H1 (cell line): ENCODE data around the gene SLFN14. TPM values are rescaled to one million over a fixed set of nuclear protein-coding genes. Genes with fewer than 3 reads are reported as not detected.
"Not testable (repeated sequence)": the region's sequence is repeated elsewhere in the genome, so short reads cannot be mapped to it uniquely, and the experiment has no call there.

Experiments used
- CTCF ChIA-PET: fragments of 300-600 bp; sonication (Branson Sonifier 250); formaldehyde crosslinking; loops from one replicate; lab custom pipeline; 2021; ENCODE audit not compliant: partially characterized antibody; lab: Charles Lee
- POLR2A ChIA-PET: fragments of 300-600 bp; sonication (Branson Sonifier 250); formaldehyde crosslinking; loops from one replicate; lab custom pipeline; 2021; ENCODE audit warnings: inconsistent platforms; ENCODE audit not compliant: partially characterized antibody; lab: Charles Lee
- DNase-seq, 2 experiments: peaks; one replicate each; pipeline versions ENCODE4 v3.0.0 to v3.0.0-alpha.2; 2010 to 2022; ENCODE audit warnings: low spot score in 2 of 2, low read depth in 1 of 2, mixed read lengths in 1 of 2
- FAIRE-seq: peaks from 2 replicates; lab custom pipeline; 2011; peaks lifted over from hg19 to GRCh38; lab: Jason Lieb, UNC
- H2AFZ ChIP-seq: 2 replicates; pipeline ENCODE4 v1.8.1; 2012; ENCODE audit warnings: low read length, inconsistent platforms
- H2AK5ac ChIP-seq: 2 replicates; pipeline ENCODE4 v1.6.1; 2013; ENCODE audit warnings: low read depth, low read length
- H2BK120ac ChIP-seq: replicated peaks from 2 replicates; pipeline ENCODE3; 2013; ENCODE audit warnings: low read depth, low read length, inconsistent platforms
- H2BK12ac ChIP-seq: 2 replicates; pipeline ENCODE4 v1.6.1; 2013; ENCODE audit warnings: low read depth, low read length
- H2BK15ac ChIP-seq: 2 replicates; pipeline ENCODE4 v1.6.1; 2013; ENCODE audit warnings: low read length
- H2BK20ac ChIP-seq: 2 replicates; pipeline ENCODE4 v1.6.1; 2013; ENCODE audit warnings: low read length
- H2BK5ac ChIP-seq: 2 replicates; pipeline ENCODE4 v1.6.1; 2013; ENCODE audit warnings: low read depth, low read length
- H3K14ac ChIP-seq: 2 replicates; pipeline ENCODE4 v1.6.1; 2013; ENCODE audit warnings: inconsistent platforms; ENCODE audit not compliant: insufficient read length
- H3K18ac ChIP-seq: 2 replicates; pipeline ENCODE4 v1.6.1; 2013; ENCODE audit warnings: low read length; ENCODE audit errors: extremely low read depth
- H3K23ac ChIP-seq: 2 replicates; pipeline ENCODE4 v1.6.1; 2013; ENCODE audit warnings: inconsistent platforms; ENCODE audit not compliant: insufficient read length
- H3K23me2 ChIP-seq: 2 replicates; pipeline ENCODE4 v1.6.1; 2013; ENCODE audit warnings: low read depth, low read length
- H3K27ac ChIP-seq: 2 replicates; pipeline ENCODE4 v1.6.1; 2011; ENCODE audit warnings: low read depth, low read length, inconsistent platforms
- H3K27me3 ChIP-seq, 4 experiments: replicated peaks in 1 of 4; 1 replicate in 1 of 4; 2 replicates in 3 of 4; pipeline versions ENCODE4 v1.6.1 to v1.8.1; 2011 to 2013; ENCODE audit warnings: low read length in 3 of 4, mild to moderate bottlenecking in 3 of 4, inconsistent platforms in 2 of 4, mixed read lengths in 2 of 4, moderate library complexity in 1 of 4; ENCODE audit not compliant: control insufficient read depth in 3 of 4, insufficient read depth in 3 of 4; ENCODE audit errors: extremely low read depth in 1 of 4
- H3K36me3 ChIP-seq, 4 experiments: 2 replicates each; pipeline versions ENCODE4 v1.6.1 to v1.8.1; 2011 to 2013; ENCODE audit warnings: mild to moderate bottlenecking in 4 of 4, low read length in 3 of 4, moderate library complexity in 2 of 4, control low read depth in 1 of 4, inconsistent platforms in 1 of 4; ENCODE audit not compliant: insufficient read depth in 4 of 4, control insufficient read depth in 2 of 4
- H3K4ac ChIP-seq: replicated peaks from 2 replicates; pipeline ENCODE3; 2013; ENCODE audit warnings: low read length, low read depth, mixed read lengths, inconsistent platforms; ENCODE audit not compliant: insufficient read length
- H3K4me1 ChIP-seq, 4 experiments: replicated peaks in 1 of 4; 1 replicate in 1 of 4; 2 replicates in 3 of 4; pipeline versions ENCODE4 v1.6.1 to v1.8.1; 2011 to 2013; ENCODE audit warnings: low read length in 3 of 4, inconsistent platforms in 2 of 4, mixed read lengths in 1 of 4; ENCODE audit not compliant: insufficient read depth in 4 of 4, control insufficient read depth in 3 of 4
- H3K4me2 ChIP-seq, 2 experiments: 2 replicates each; pipeline versions ENCODE4 v1.6.1 to v1.8.1; 2011 to 2013; ENCODE audit warnings: low read depth in 2 of 2, low read length in 2 of 2, control low read depth in 1 of 2, inconsistent platforms in 1 of 2, mild to moderate bottlenecking in 1 of 2; ENCODE audit not compliant: insufficient read depth in 1 of 2
- H3K4me3 ChIP-seq, 4 experiments: fragments of 200-600, 300-600 bp in 1 of 4; sonication (generic), shearing (Covaris generic), sonication (Bioruptor Twin) in 1 of 4; 2 replicates each; pipeline versions ENCODE4 v1.5.1 to v1.8.1; 2011 to 2016; ENCODE audit warnings: low read length in 4 of 4, low read depth in 3 of 4, control low read depth in 2 of 4, inconsistent platforms in 2 of 4, mild to moderate bottlenecking in 2 of 4, mixed read lengths in 1 of 4, moderate library complexity in 1 of 4; ENCODE audit not compliant: insufficient read depth in 2 of 4; ENCODE audit errors: extremely low read depth in 1 of 4
- H3K56ac ChIP-seq: replicated peaks from 2 replicates; pipeline ENCODE3; 2013; ENCODE audit warnings: low read depth, mild to moderate bottlenecking, mixed read lengths, low read length, inconsistent platforms; ENCODE audit not compliant: insufficient read length
- H3K79me1 ChIP-seq: 2 replicates; pipeline ENCODE4 v1.6.1; 2013; ENCODE audit warnings: low read depth, low read length, control low read depth
- H3K79me2 ChIP-seq, 2 experiments: 2 replicates each; pipeline versions ENCODE4 v1.6.1 to v1.8.1; 2012 to 2013; ENCODE audit warnings: low read length in 2 of 2, mild to moderate bottlenecking in 2 of 2, inconsistent platforms in 1 of 2; ENCODE audit not compliant: insufficient read depth in 2 of 2, control insufficient read depth in 1 of 2
- H3K9ac ChIP-seq, 4 experiments: replicated peaks in 1 of 4; 1 replicate in 1 of 4; 2 replicates in 3 of 4; pipeline versions ENCODE4 v1.6.1 to v1.8.1; 2011 to 2013; ENCODE audit warnings: low read depth in 3 of 4, low read length in 3 of 4, control low read depth in 2 of 4, mild to moderate bottlenecking in 2 of 4, moderate library complexity in 2 of 4, inconsistent platforms in 1 of 4; ENCODE audit errors: extremely low read depth in 1 of 4
- H3K9me3 ChIP-seq, 2 experiments: 2 replicates each; pipeline versions ENCODE4 v1.6.1 to v1.8.1; 2012 to 2013; ENCODE audit warnings: mild to moderate bottlenecking in 2 of 2, moderate library complexity in 2 of 2, control low read depth in 1 of 2, inconsistent platforms in 1 of 2, low read depth in 1 of 2, low read length in 1 of 2, mixed read lengths in 1 of 2; ENCODE audit not compliant: insufficient read depth in 2 of 2
- H4K20me1 ChIP-seq, 2 experiments: replicated peaks in 1 of 2; 2 replicates each; pipeline versions ENCODE3 to v1.8.1; 2011 to 2013; ENCODE audit warnings: inconsistent platforms in 2 of 2, low read length in 2 of 2, mild to moderate bottlenecking in 1 of 2; ENCODE audit not compliant: insufficient read depth in 2 of 2, control insufficient read depth in 1 of 2
- H4K5ac ChIP-seq: 2 replicates; pipeline ENCODE4 v1.6.1; 2013; ENCODE audit warnings: low read length, low read depth, mixed read lengths, inconsistent platforms; ENCODE audit not compliant: insufficient read length
- H4K8ac ChIP-seq: 2 replicates; pipeline ENCODE4 v1.8.0; 2013; ENCODE audit warnings: mild to moderate bottlenecking, moderate library complexity, low read length, inconsistent platforms; ENCODE audit not compliant: insufficient read depth; ENCODE audit errors: extremely low read depth
- H4K91ac ChIP-seq: replicated peaks from 2 replicates; pipeline ENCODE3; 2013; ENCODE audit warnings: low read length, mixed read lengths, inconsistent platforms; ENCODE audit not compliant: insufficient read length
- WGBS, 2 experiments: shearing (Covaris generic) in 1 of 2; methylation state at CpG; one replicate each; pipeline versions ENCODE4 v1.1.6 to v1.1.7; 2013 to 2015; ENCODE audit warnings: low lambda C conversion rate in 2 of 2, mixed read lengths in 2 of 2, inconsistent platforms in 1 of 2, low coverage in 1 of 2, missing lambda C conversion rate in 1 of 2; ENCODE audit not compliant: insufficient replicate concordance in 2 of 2, insufficient coverage in 1 of 2, insufficient read length in 1 of 2; ENCODE audit errors: extremely low coverage in 1 of 2, missing lambda C conversion rate in 1 of 2; 5-methylcytosine and 5-hydroxymethylcytosine counted together
- polyA plus RNA-seq, 7 experiments: library from polyadenylated mRNA; depleted of rRNA in 3 of 7; stranded (reverse) in 5 of 7; unstranded in 2 of 7; fragments of >200 nt in 5 of 7; fragments of 200-250 nt in 2 of 7; gene quantifications; 1 replicate in 5 of 7; 2 replicates in 1 of 7; 4 replicates in 1 of 7; pipeline versions ENCODE4 v1.2.1 to v1.2.3, GENCODE V29; 2011 to 2013; ENCODE audit warnings: missing spikeins in 2 of 7, mixed read lengths in 2 of 7
- total RNA-seq: library from RNA; stranded (reverse); fragmentation: NEBNext Ultra II Directional; extraction: Animal tissue kit (Norgen Biotek cat#: 25700); gene quantifications from 2 replicates; pipeline ENCODE4 v1.2.1, GENCODE V29; 2021

SLFN14 gene
- total and polyA plus RNA-seq, 2 of the 8 experiments (the other 6 are each of a cell fraction or from before 2014, with no cell fraction given), result 0.03 TPM; not detected in 1

DNA sequence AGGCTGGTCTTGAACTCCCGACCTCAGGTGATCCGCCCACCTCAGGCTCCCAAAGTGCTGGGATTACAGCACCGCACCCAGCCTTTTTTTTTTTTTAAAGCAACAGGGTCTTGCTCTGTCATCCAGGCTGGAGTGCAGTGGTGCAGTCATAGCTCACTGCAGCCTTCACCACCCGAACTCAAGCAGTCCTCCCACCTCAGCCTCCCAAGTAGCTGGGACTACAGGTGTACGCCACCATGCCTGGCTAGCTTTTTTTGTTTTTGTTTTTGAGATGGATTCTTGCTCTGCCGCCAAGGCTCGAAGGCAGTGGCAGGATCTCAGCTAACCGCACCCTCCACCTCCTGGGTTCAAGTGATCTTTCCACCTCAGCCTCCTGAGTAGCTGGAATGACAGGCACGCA, 25.2 kb downstream of the SLFN14 start:
- H3K79me1 ChIP-seq, DNase-seq, H3K23me2 ChIP-seq, H2AFZ ChIP-seq, H3K4me2 ChIP-seq, H2BK5ac ChIP-seq, H3K9me3 ChIP-seq, H3K27ac ChIP-seq, H2BK15ac ChIP-seq, H3K9ac ChIP-seq, H3K56ac ChIP-seq, H4K20me1 ChIP-seq, H3K4me3 ChIP-seq, H4K5ac ChIP-seq, H3K27me3 ChIP-seq, H3K4me1 ChIP-seq, H4K8ac ChIP-seq, FAIRE-seq, H3K4ac ChIP-seq, H2BK20ac ChIP-seq, H4K91ac ChIP-seq, H2BK12ac ChIP-seq, H3K18ac ChIP-seq, H3K14ac ChIP-seq, H3K23ac ChIP-seq, H2BK120ac ChIP-seq, H3K79me2 ChIP-seq, H2AK5ac ChIP-seq, H3K36me3 ChIP-seq, POLR2A ChIA-PET: not testable (repeated sequence)
- CTCF ChIA-PET, result interaction anchor here (0.6 to 5.2 kb wide), 11 partner anchors 22 to 391 kb away, joined by 3 to 48 read pairs (median 5); partner anchors contain the start of gene UNC45B
- 89% methylated on average over 9 of the region's 9 CpGs; no CpG with 5 or more reads in 1 of the 2 experiments for WGBS, 2 experiments
